Stimulated activated CD4-positive, alpha-beta T cell treated with anti-CD3 and anti-CD28 coated beads, TNF-alpha, amount 100 ng/mL, for 4 hours (primary cell): ENCODE data around the gene UBE2N.
"Not testable (repeated sequence)": the region's sequence is repeated elsewhere in the genome, so short reads cannot be mapped to it uniquely, and the experiment has no call there.

ENCODE experiments used
- DNase-seq, 3 experiments: peaks; one replicate each; pipeline ENCODE4 v3.0.0-alpha.2; 2020; ENCODE audit warnings: low read depth in 3 of 3

Gene UBE2N

DNA sequence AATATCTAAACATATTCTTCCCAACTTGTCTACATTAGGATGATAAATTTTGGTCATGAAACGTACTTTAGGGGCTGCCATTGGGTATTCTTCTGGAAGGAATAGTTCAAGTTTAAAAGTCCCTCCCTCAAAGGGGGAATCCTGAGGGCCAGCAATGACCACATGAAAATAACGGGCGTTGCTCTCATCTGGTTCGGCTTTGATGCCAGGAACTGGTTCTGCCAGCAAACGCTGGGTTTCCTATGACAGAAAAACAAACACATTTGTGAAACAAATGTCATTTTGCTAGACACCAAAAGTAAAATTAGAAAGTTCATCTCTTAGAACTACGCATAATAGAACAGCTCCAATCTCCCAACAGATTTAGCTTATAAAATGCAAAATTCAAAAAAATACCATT, 30.7 kb downstream of the UBE2N start:
- DNase-seq: not testable (repeated sequence)

DNA sequence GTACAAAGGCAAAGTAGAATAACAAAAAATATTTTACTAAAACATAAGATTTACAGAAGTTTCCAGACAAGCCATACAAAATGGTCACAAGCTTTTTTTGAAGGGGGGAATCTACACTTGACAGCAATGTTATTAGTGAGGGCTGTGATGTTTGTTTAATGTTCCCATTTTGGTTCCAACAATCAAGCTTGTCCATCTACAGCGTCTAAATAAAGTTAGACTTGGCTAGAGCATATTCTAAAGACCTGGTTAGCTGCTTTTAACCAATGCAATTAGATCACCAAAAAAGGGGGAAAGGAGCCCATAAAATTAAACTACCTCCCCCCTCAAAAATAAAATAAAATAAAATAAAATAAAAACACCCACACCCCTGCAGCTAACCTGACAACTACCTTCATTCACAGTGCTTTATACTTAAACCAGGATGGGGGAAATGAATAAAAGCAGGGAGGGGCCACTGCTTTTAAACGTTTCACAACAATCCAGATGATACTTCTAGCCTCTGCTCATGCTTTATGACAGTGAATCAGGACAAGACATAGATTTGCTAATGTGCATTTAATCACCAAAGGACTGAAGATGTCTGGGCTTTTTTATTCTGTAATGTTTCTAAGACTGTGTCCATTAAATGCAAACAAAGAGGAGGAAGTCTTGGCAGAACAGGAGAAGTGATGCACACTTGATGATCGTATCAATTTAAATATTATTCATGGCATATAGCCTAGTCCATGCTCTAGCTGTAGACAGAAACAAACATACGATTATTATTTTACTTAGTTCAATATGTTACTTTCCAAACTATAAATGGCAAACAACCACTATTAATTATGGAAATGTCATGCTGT, 32.2 kb downstream of the UBE2N start:
- not testable (repeated sequence) for DNase-seq

DNA sequence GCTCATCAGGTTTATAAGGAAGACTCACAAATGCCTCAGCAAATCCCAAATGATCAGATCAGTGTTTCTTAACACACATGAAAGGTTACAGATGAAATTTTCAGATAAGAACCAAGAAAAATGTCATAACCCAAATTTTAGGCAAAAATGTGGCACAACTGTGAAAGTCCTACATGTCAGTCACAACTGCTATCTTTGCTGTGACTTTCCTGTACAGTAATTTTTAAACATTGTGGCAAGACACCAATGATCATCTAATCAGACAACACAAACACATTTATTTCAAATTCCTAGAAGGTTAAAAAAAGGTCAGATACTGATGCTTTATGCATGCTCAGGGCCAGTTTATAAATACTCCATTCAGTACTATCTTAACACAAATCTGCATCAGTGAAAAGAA, 32.9 kb downstream of the UBE2N start:
- DNase-seq: no peak

DNA sequence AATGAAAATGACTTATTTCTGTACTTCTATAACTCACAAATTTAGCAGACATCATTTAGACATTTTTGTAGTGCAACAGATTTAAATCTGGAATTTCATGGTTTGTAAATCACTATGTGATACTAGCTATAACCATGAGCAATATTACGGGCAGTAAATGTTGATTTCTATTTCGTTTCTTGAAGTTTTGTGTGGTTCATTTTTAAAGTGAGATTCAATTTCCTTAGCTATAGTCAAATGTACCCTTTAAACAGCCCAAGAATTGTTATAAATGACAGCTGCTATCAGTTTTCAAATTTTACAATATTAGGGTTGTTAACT, 33.8 kb downstream of the UBE2N start:
- DNase-seq: no peak

DNA sequence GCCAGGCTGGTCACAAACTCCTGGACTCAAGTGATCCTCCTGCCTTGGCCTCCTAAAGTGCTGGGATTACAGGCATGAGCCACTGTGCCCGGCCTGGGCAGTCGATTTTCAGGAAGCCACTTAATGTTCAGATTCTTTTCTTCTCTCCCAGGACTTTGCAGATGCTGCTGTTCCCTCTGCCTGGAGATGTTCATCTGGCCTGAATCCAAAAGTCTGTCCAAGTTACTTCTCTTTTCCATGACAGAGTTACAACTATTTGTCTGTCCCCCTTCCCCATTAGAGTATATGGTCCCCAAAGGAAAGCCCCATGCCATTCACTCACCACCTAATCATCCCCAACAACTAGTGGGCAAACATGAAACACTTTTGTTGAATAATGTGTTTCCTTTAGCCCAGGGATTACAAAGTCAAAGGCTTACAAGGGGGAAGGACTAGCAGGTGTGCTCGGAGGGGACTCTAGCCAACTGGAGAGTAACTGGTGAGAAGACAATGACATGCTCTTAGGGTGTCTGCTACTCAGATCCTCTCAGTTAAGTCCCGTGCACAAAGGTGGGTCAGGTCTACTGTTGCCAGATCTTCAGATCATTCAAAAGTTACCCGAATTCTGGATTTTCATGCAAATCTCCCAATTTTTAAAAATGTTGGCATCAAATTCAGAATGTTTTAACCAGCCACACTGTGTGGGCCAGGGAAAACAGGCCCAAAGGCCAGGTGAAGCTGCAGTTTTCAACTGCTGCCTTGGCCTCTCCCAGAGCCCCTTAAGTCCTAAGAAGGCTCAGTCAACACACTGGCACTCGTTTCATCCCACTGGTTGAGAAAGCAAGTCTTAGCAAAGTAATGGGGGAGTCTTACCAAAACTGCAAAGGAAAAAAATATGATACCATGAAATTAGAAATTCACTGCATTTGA, 34.4 kb downstream of the UBE2N start:
- no peak for DNase-seq

DNA sequence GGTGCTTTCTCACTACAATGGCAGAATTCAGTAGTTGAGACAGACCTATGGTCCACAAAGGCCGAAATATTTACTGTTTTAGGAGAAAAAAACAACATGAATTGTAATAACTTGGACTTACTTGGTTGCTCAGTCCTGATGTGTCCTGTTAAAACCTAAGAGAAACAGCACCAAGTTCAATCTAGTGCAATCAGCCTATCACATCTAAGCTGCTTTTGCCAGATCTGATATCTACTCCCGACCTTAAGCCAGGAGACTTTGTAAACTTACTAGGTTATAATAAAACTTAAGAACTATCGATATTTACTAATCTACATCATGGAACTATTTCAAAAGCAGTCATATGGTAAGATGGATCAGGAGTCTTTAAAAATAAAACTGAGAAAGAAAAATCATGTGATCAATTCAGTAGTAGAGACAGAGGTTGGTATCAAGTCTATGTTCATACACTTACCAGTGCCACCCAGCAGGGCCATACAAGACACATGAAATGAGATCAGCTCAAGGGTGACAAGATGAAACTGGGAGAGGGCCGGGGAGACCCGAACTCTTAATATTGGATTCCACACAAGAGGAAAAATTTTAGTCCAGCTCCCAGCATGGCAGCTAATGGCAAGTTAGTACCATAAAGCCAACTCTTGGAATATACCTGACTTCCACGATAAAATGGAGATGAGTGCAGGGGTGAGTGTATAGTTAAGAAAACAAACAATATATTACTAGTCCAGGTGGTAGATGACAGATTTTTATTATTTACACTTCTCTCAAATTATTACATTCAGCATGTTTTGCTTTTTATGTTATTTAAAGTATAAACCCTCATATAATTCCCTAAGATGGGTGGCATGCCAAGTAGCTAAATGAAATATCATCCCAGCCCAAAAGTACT, 36.5 kb downstream of the UBE2N start:
- no peak for DNase-seq

DNA sequence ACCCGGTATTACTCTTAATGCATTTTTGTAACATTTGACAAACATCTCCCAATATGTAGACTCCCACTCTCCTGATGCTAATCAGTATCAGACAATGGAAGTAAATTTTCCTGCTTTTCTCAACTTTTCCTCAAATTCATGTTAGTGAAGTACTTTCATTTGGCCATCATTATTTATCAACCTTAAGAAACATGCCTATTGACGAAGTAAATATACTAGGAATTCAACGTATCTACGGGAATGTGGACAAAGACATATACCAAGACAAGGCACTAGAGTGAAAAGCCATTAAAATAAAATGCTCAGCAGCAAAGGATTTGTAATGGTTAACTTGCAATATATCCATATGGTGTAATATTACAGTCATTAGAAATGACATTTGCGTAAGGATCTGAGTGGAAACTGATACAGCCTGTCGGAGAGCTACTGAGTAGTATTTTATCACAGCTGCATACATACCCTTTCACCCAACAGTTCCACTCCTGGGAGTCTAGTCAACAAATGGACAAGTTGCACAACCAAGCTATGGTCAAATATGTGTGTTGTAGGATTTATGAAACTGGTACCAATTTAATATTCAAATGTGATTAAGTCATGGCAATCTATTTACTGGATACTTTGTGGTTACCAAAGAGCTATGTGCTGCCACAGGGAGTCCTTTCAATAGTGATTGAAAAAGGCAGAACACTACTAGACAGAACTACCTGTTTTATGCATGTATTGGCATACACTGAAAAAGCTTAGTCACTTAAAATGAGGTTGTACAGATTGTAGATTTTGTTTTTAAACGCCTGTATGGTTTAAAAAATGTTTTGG, 37.6 kb downstream of the UBE2N start:
- no peak for DNase-seq

DNA sequence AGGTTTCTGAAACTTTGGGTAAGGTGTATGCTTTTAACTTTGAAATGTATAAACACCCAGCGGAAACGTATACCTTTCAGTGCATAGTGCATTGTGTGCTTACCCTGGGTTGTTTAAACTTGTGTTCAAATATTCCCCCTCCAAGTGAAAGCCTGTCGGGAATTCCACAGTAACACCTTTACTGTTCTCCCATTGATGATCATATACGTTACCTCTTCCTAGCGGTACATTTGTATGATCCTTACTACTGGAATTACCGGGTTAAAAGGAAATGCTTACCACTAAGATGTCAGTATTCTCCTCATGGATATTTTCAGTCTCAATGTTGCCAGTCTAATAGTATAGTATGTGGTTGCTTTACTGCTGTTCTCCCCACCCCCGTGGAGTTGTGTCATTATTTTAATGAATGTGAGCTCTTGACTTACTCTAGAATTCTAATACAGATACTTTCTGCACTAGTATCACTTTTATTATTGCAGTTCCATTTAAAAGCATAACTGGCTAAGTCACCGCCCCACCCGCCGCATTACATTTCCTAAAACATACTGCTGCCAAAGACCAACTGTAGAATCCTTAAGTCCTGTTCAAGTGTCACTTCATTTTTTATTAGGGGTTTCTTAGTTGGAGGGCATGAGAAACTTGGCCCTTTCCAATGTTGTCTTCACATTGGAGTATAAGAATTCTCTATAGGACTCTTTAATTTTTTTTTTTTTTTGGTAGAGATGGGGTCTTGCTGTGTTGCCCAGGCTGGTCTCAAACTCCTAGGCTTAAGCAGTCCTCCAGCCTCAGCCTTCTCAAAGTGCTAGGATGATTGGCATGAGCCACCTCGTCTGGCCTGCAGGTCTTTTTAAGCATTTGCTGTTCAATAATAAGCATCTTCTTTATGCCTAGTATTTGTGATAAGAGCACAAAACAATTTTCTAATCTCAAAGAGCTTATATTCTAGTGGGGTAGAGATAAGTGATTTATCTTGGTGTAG, 39.1 kb downstream of the UBE2N start:
- DNase-seq: no peak

DNA sequence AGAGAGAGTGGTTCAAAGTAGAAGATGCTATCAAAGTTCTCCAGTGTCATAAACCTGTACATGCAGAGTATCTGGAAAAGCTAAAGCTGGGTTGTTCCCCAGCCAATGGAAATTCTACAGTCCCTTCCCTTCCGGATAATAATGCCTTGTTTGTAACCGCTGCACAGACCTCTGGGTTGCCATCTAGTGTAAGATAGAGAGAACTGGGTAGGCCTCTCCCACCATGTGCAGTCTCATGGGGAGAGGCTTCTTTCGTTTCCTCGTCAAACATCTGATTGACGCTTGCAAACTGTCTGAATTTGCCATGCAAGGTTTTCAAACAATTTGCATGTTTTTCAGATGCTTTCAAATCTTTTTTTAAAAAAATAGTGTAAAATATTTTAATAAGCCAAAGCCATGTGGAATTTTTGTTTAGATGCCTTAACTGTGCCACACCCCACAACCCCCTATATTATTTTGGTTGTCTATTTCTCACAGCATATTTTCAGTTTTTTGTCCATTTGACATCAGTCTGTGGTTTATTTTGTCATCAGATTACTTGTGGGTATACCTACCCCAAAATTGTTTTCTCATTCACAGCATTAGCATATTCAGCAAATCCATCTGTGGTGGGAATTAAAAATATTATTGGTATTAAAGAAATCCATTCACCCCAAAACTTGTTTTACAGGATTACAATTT, 42.4 kb downstream of the UBE2N start:
- DNase-seq: not testable (repeated sequence)

DNA sequence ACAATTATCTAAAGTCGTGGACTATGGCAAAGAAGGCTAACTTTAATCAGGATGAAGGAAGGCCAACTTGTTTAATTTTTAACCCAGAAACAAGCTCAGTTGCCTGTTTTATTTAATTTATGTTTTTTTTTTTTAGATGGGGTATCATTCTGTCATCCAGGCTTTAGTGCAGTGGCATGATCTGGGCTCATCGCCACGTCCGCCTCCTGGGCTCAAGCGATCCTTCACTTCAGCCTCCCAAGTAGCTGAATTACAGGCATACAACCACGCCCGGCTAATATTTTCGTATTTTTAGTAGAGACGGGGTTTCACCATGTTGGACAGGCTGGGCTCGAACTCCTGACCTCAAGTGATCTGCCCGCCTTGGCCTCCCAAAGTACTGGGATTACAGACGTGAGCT, 44.3 kb downstream of the UBE2N start:
- no peak for DNase-seq

DNA sequence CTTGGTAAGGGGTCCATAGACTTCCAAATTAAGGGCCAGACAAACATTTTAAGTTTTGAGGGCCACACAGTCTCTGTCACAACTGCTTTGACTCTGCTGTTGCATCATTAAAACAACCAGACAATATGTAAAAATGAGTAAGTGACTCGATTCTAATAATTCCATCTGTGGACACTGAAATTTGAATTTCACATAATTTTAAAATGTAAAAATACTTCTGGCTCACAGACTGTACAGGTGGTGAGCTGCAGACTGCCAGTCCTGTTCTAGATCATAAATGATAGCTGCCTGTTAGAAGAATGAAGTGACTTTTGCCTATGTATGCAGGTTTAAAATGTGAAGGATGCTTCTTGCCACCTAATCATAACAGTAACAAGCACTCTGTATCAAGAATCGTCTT, 48.3 kb downstream of the UBE2N start:
- DNase-seq: no peak

DNA sequence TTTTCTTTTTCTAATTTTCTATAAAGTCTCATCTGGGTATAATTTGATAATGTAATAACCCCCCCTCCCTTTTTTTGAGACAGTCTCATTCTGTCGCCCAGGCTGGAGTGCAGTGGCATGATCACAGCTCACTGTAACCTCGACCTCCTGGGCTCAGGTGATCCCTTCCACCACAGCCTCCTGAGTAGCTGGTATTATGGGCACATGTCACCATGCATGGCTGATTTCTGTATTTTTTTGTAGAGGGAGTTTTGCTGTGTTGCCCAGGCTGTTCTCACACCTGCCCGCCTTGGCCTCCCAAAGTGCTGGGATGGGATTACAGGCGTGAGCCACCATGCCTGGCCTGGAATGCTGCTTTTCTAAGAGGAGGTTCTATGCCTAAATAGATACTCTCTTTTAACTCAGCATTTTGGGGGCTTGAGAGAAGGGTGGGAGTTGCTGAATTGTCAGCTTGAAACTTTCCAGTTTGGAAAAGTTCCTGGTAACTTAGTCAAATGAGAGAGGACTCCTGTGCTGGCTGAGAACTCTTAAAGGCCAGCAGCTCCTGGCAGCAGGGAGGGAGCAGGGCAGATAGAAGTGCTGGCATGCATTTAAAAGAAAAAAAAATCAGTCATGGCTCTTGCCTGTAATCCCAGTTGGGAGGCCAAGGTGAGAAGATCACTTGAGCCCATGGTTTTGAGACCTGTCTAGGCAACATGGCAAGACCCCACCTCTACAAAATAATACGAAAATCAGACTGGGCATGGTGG, 51.0 kb downstream of the UBE2N start:
- no peak for DNase-seq

DNA sequence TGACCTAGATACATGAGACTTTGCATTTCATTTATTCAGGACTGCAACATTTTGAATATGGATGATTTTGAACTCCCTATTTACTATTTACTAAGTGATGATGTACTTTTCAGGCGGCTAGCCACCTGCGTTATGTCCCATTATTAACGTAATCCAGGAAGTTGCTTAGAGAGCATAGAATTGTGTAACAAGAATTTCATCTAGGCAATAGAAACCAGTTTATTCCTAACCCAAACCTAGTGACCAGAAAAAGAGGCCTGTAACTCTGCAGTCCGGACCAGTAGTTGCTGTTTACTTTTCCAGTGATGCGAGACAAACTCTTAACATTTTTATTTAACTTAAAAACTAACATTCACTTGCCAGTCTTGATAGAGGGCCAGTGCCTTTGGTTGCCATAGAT, 51.7 kb downstream of the UBE2N start:
- no peak for DNase-seq

DNA sequence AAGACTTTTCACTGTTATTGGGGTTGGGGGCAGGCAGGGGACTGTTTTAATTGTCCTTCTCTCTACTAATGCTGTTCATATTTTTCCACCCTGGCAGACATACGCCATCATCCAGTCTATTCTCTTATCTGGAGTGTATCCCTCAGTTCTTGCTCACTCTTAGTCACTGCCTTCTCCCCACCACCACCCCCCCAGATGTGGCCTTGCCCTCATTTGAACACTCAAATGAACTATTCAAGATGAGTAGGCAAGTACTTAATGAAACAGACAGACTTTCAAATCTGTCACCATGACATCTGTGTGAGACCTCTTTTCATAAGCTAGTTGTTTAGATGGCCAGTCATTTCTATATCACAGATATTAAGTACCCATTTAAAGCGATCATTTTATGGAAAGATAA, 54.0 kb downstream of the UBE2N start:
- no peak for DNase-seq

DNA sequence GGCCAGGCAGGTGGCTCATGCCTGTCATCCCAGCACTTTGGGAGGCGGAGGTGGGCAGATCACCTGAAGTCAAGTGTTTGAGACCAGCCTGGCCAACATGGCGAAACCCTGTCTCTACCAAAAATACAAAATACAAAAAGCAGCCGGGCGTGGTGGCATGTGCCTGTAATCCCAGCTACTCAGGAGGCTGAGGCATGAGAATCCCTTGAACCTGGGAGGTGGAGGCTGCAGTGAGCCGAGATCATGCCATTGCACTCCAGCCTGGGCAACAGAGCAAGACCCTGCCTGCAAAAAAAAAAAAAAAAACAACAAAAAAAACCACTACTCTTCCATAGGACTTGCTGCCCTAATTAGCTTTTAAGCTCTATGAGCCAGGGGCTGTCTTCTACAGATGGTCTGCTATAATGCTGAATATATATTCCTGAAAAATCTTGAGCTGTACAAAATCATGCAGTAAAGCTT, 59.7 kb downstream of the UBE2N start:
- not testable (repeated sequence) for DNase-seq

DNA sequence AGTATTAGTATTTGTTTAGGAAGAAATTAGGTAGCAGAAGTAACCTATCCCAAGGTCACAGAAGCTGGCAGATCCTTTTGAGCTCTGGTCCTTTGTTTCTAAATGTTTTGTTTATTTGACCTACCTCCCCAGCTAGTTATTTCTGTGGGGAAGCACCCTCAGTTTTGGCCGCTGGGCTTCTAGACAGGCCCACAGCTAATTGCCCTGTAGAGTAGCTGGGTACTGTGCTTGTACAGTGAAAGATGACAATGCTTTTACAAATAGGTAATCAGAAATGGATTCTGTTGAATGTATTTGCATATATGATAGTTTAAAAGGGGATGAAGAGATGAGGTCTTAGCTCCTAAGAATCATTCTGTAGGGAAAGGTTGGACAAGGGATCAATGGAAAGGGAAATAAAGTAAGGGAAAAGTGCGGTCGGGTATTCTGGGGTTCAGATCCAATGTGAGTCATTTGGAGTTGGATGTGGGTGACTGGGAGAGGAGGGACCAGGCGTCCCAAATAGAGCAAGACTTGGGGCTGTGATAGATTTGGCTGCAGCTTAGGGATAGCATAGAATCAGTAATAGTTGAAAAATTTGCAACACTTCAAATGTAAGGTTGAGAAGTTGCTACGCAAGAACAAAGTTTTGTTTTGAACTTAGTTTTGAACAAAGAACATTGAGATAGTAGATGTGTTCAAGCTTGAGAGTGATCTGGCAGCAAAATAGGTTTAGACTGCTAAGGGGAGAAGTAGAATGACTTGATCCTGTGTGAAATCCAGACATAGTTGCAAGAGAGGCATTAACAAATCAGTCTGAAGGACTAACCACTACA, 60.4 kb downstream of the UBE2N start:
- no peak for DNase-seq

DNA sequence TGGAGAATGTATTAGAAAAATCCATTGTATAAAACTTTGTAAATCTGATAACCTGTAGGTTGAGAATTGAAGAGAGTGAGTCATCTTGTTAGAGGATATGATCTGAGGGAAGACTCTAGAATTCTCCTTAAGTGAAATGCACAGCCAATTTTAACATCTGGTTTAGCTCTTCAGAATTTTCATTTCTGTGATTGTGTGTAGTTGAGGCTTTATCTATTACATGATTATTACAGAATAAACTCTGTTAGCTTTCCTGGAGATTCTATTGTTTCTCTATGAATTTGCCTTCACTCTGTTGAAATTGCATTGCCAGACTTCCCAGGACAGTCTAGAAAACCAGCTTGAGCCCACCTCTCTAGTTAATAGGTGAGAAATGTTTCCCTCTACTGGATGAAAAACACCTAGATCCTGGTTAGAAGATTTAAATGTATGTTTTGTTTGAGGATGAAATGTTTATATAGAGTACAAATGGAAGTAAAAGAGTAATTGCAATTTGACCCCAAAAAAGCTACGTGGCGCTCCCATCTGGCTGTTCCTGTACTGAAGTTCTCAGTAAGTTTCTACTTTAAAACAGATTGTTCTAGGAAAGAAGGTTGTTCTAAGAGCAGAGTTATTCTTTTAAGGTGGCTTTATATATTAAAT, 61.1 kb downstream of the UBE2N start:
- DNase-seq: no peak
